K562 (cell line): ENCODE results near the gene TACR1. TPM values are rescaled to one million over a fixed set of nuclear protein-coding genes. Genes with fewer than 3 reads are reported as not detected.

Source experiments
- ATAC-seq: fragments of 200-7000 bp; cut with Tn5 transposase; 3 replicates; pipeline ENCODE4 v1.9.1; 2020; ENCODE audit warnings: moderate library complexity
- BruUV-seq: library from RNA; stranded (reverse); fragments of 400-500 nt; replicated peaks from 2 replicates; lab custom pipeline; 2021; lab: Mats Ljungman, UMichigan
- CTCF ChIA-PET: fragments of 300-600 bp; formaldehyde crosslinking; extraction: SDS; loops from one replicate; lab custom pipeline; 2021; ENCODE audit warnings: low intra/inter-chr PET ratio; lab: Yijun Ruan, JAX
- POLR2A ChIA-PET: fragments of 300-600, 350-650 bp; sonication (Branson Sonifier 250); formaldehyde crosslinking; extraction: SDS; loops from one replicate; lab custom pipeline; 2021; ENCODE audit warnings: antibody characterized with exemption, inconsistent platforms; lab: Yijun Ruan, JAX
- DNase-seq, 4 experiments: peaks; one replicate each; pipeline versions ENCODE4 v3.0.0 to v3.0.0-alpha.2; 2011 to 2018; ENCODE audit warnings: low spot score in 3 of 4, mixed read lengths in 3 of 4; ENCODE audit errors: extremely low read depth in 1 of 4
- FAIRE-seq: peaks from 2 replicates; lab custom pipeline; 2011; peaks lifted over from hg19 to GRCh38; lab: Jason Lieb, UNC
- H2AFZ ChIP-seq: 2 replicates; pipeline ENCODE4 v1.6.0; 2011; ENCODE audit warnings: low read depth, low read length, control low read depth, inconsistent platforms
- H3K27ac ChIP-seq: fragments of 200-600 bp; 3 replicates; pipeline ENCODE4 v1.8.0; 2011; ENCODE audit warnings: low read depth, mild to moderate bottlenecking, control low read depth, inconsistent platforms, low read length, moderate library complexity, mixed read lengths; ENCODE audit errors: extremely low read depth
- H3K27me3 ChIP-seq, 2 experiments: fragments of 300-600 bp in 1 of 2; 2 replicates in 1 of 2; 3 replicates in 1 of 2; pipeline versions ENCODE4 v1.6.0 to v1.8.0; 2011; ENCODE audit warnings: inconsistent platforms in 2 of 2, low read length in 2 of 2, mild to moderate bottlenecking in 1 of 2, mixed read lengths in 1 of 2, moderate library complexity in 1 of 2; ENCODE audit not compliant: control insufficient read depth in 2 of 2, insufficient read depth in 2 of 2
- H3K36me3 ChIP-seq: fragments of 300-600 bp; 3 replicates; pipeline ENCODE4 v1.8.0; 2011; ENCODE audit warnings: mild to moderate bottlenecking, low read length, inconsistent platforms; ENCODE audit not compliant: control insufficient read depth, insufficient read depth
- H3K4me1 ChIP-seq, 2 experiments: fragments of 200-600 bp in 1 of 2; replicated peaks in 1 of 2; 2 replicates in 1 of 2; 3 replicates in 1 of 2; pipeline versions ENCODE4 v1.5.1 to v1.8.0; 2011; ENCODE audit warnings: inconsistent platforms in 2 of 2, low read length in 2 of 2, mild to moderate bottlenecking in 1 of 2, mixed read lengths in 1 of 2, moderate library complexity in 1 of 2; ENCODE audit not compliant: control insufficient read depth in 2 of 2, insufficient read depth in 2 of 2
- H3K4me2 ChIP-seq: 2 replicates; pipeline ENCODE4 v1.6.1; 2011; ENCODE audit warnings: low read length, control low read depth, inconsistent platforms, mixed read lengths; ENCODE audit not compliant: insufficient read depth
- H3K4me3 ChIP-seq: fragments of 200-600 bp; sonication (generic), shearing (Covaris generic); 2 replicates; pipeline ENCODE4 v1.5.1; 2016; ENCODE audit warnings: control low read depth, inconsistent platforms
- H3K79me2 ChIP-seq: fragments of 200-600 bp; 3 replicates; pipeline ENCODE4 v1.8.0; 2011; ENCODE audit warnings: low read length, inconsistent platforms; ENCODE audit not compliant: control insufficient read depth, insufficient read depth
- H3K9ac ChIP-seq, 2 experiments: 2 replicates each; pipeline versions ENCODE4 v1.6.0 to v1.6.1; 2011; ENCODE audit warnings: low read depth in 2 of 2, low read length in 2 of 2, control low read depth in 1 of 2, inconsistent platforms in 1 of 2, mild to moderate bottlenecking in 1 of 2, mixed read lengths in 1 of 2; ENCODE audit not compliant: insufficient read depth in 1 of 2
- H3K9me1 ChIP-seq: one replicate; pipeline ENCODE4 v1.6.0; 2011; ENCODE audit warnings: inconsistent platforms, mild to moderate bottlenecking, low read length, moderate library complexity; ENCODE audit not compliant: control insufficient read depth, insufficient read depth
- H3K9me3 ChIP-seq: replicated peaks from 2 replicates; pipeline ENCODE4 v1.5.1; 2011; ENCODE audit warnings: low read depth, low read length, inconsistent platforms; ENCODE audit not compliant: control insufficient read depth, insufficient read depth
- H4K20me1 ChIP-seq: replicated peaks from 2 replicates; pipeline ENCODE4 v1.6.1; 2011; ENCODE audit warnings: low read length, inconsistent platforms, mixed read lengths; ENCODE audit not compliant: control insufficient read depth, insufficient read depth
- CTCFL ChIP-seq: IDR thresholded peaks from 2 replicates; pipeline ENCODE4 v1.6.1; 2011; ENCODE audit warnings: borderline replicate concordance, low read depth, mild to moderate bottlenecking, moderate library complexity, low read length; ENCODE audit not compliant: insufficient read depth, poor library complexity, severe bottlenecking
- PML ChIP-seq: IDR thresholded peaks from 2 replicates; pipeline ENCODE4 v1.6.1; 2012; ENCODE audit warnings: low read length, inconsistent platforms
- RAD21 ChIP-seq, 2 experiments: fragments of 250-450 bp in 1 of 2; fragments of 450-650 bp in 1 of 2; sonication (Bioruptor Pico) in 1 of 2; formaldehyde crosslinking in 1 of 2; IDR thresholded peaks in 1 of 2; conservative IDR thresholded peaks in 1 of 2; 2 replicates each; pipeline versions ENCODE4 v1.4.0 to v1.8.0; 2020 to 2022; ENCODE audit warnings: mild to moderate bottlenecking in 2 of 2, moderate library complexity in 1 of 2
- RB1 ChIP-seq: fragments of 450-650 bp; IDR thresholded peaks from 2 replicates; pipeline ENCODE4 v1.6.1; 2017; ENCODE audit warnings: low read depth, mild to moderate bottlenecking
- ZNF408 ChIP-seq: fragments of 250-450 bp; sonication (Bioruptor Pico); IDR thresholded peaks from 2 replicates; pipeline ENCODE4 v1.4.0; 2020; ENCODE audit warnings: low read depth, mild to moderate bottlenecking, moderate library complexity
- ZNF449 ChIP-seq: fragments of 250-450 bp; sonication (Bioruptor Pico); IDR thresholded peaks from 2 replicates; pipeline ENCODE4 v1.8.0; 2022; ENCODE audit warnings: moderate library complexity, mild to moderate bottlenecking, inconsistent platforms
- ZNF668 ChIP-seq: fragments of 250-450 bp; sonication (Bioruptor Pico); IDR thresholded peaks from 2 replicates; pipeline ENCODE4 v1.8.0; 2022; ENCODE audit warnings: mild to moderate bottlenecking, inconsistent platforms
- WGBS: fragments of 100-300 bp; shearing (Covaris generic); methylation state at CpG from one replicate; pipeline ENCODE4 v1.1.6; 2016; ENCODE audit warnings: low coverage, mixed read lengths; ENCODE audit not compliant: insufficient coverage; ENCODE audit errors: missing lambda C conversion rate; 5-methylcytosine and 5-hydroxymethylcytosine counted together
- in situ Hi-C: fragments of 300-500 bp; cut with MboI; formaldehyde crosslinking; loops from 4 replicates; pipeline ENCODE4 v1.15.0; 2018; ENCODE audit warnings: inconsistent platforms, mixed read lengths
- intact Hi-C: fragments of 100-400 bp; cut with micrococcal nuclease; formaldehyde crosslinking; loops from 2 replicates; pipeline ENCODE4 v1.14.2; 2022
- polyA plus RNA-seq, 8 experiments: library from polyadenylated mRNA; depleted of rRNA in 4 of 8; stranded (reverse) in 5 of 8; unstranded in 3 of 8; fragments of >200 nt; fragmentation: Nextera tagmentation in 2 of 8; fragmentation: Illumina TruSeq in 1 of 8; extraction: Ambion mirVana in 2 of 8; extraction: Trizol in 1 of 8; gene quantifications; 2 replicates each; pipeline versions ENCODE4 v1.2.1 to v1.2.3, GENCODE V29; 2011 to 2014; ENCODE audit warnings: inconsistent platforms in 1 of 8, missing spikeins in 1 of 8
- total RNA-seq, 7 experiments: library from RNA; depleted of rRNA in 6 of 7; stranded (reverse); fragments of >200 nt in 6 of 7; fragmentation: Illumina TruSeq in 2 of 7; extraction: Trizol in 2 of 7; gene quantifications; 2 replicates each; pipeline versions ENCODE4 v1.2.1 to v1.2.3, GENCODE V29; 2011 to 2021; ENCODE audit warnings: low replicate concordance in 1 of 7

TACR1 gene
- total and polyA plus RNA-seq, 9 of the 15 experiments (the other 6 are each of a cell fraction or from before 2014, with no cell fraction given), result not detected

DNA sequence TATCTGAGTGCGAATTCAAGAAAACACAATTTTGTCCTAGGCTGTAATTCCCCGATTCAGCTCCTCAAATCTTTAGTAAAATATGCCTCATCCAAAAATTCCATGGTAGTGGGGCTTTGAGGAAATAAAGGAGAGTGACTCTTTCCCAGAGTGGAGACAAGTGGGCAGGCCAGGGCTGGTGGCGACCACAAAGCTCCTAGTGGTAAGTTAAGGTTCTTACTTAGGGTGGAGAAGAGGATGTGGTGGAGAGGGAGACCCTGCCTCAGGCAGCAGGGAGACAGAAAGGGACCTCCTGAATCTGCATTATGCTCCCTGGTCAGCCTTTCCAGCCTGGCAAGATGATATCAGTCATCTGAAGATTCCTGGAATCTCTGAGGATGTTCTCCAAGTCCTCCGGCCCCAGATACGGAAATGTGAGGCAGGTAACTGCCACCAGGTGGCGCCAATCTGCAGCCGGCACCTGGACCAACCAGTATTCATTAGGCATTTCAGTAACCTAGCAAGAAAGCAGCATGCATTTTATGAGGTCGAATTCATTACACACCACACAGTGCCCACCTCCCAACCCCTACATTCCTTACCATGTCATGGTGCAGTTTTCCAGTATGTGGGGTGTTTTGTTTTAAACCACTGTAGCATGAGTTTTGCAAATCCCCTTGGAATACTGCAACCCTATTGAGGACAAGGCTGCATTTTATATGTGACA lies 134.5 kb downstream of the TACR1 start (continued):
- TF ChIP-seq RB1 (peak; percentile 16; the same call in 1 of the 2 replicates), CTCFL (peak; percentile 35), RAD21 (CRISPR knock-in tag; conservative IDR thresholded peaks at IDR 0.05 in 1 of 2, IDR thresholded peaks at IDR 0.05 in 1 of 2) (peak; percentile 58 to 82)

- 0% methylated on average over 1 of the region's 1 CpG for WGBS
- no peaks in the 10 kb centered on the region for H3K79me2 ChIP-seq
- CTCF ChIA-PET, result interaction anchor here (1.9 kb wide), 1 partner anchor 340 kb away, joined by 6 read pairs; no protein-coding TSS in a partner anchor
- H2AFZ ChIP-seq, result no peak overlapping the region
- no peak for ATAC-seq
- DNase-seq, result no peak
- H3K36me3 ChIP-seq, result no peaks in the 10 kb centered on the region
- intact Hi-C loops (loop anchor here (2.0 to 5.0 kb wide), 2 partner anchors 83 to 341 kb away; no protein-coding TSS in a partner anchor), in situ Hi-C loops (loop anchor here (25.0 kb wide), 1 partner anchor 548 kb away; no protein-coding TSS in a partner anchor)
- POLR2A ChIA-PET, result interaction anchor here (1.1 kb wide), 1 partner anchor 178 kb away, joined by 3 read pairs; no protein-coding TSS in a partner anchor
- no peaks in the 10 kb centered on the region for H4K20me1 ChIP-seq
- no peak for FAIRE-seq
- no peaks in the 10 kb centered on the region for H3K9me1 ChIP-seq
- no peak overlapping the region for H3K9ac ChIP-seq
- H3K9me3 ChIP-seq, result no peaks in the 10 kb centered on the region
- no peak overlapping the region for H3K4me2 ChIP-seq
- no peak overlapping the region for H3K4me3 ChIP-seq
- no peaks in the 10 kb centered on the region for H3K4me1 ChIP-seq
- no peak overlapping the region for H3K27ac ChIP-seq
- H3K27me3 ChIP-seq, result peaks cover 0 to 10% of the 10 kb centered on the region in 2 experiments; a peak in 3 of 5 replicates
- no TSS peak for BruUV-seq
- no peak for TF ChIP-seq PML
- no peak for TF ChIP-seq ZNF408 (CRISPR knock-in tag)
- no peak for TF ChIP-seq ZNF668 (CRISPR knock-in tag)
- TF ChIP-seq ZNF449 (CRISPR knock-in tag), result no peak
Measured at GRCh38 chr2:75063906-75064305, 135.4 kb downstream of the TACR1 start.
